ENCODE data around the gene CDT1. TPM values are rescaled to one million over a fixed set of nuclear protein-coding genes. Genes with fewer than 3 reads are reported as not detected.

CDT1 gene
- total and polyA plus RNA-seq, 10 of the 15 experiments (the other 5 are each of a cell fraction or from before 2014, with no cell fraction given), result 0.50 to 87.6 (median 8.8) TPM

DNA sequence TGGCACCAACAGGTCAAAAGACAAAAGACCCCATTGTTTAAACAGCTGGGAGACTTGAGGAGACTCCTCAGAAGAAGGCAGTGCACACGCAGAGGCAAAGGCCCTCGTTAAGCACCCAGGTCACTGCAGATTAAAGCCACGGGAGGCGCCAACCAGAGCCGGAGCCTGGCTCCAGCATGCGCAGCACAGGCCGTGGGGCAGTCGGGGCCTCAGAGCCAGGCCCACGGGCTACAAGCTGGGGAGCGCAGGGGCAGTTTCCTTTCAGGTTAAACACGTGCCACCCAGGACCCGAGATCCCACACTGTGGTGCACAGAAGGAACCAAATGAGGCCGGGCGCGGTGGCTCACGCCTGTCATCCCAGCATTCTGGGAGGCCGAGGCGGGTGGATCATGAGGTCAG lies 27.8 kb upstream of the CDT1 start:
- in situ Hi-C loops (cut with MboI) (no loop called here), intact Hi-C loops (cut with micrococcal nuclease; ENCODE audit: unreplicated experiment) (no loop called here)
- H3K36me3 ChIP-seq (ENCODE audit: control insufficient read depth in 2 of 2, insufficient read depth in 2 of 2, low read length in 1 of 2), result peaks cover 0 to 6% of the 10 kb centered on the region in 2 experiments; a peak in 2 of 4 replicates
- H4K20me1 ChIP-seq (ENCODE audit: control insufficient read depth, insufficient read depth), result no peaks in the 10 kb centered on the region
- H3K9ac ChIP-seq (ENCODE audit: control insufficient read depth, insufficient read depth, low read length), result no peak overlapping the region
- peaks cover 61% of the 10 kb centered on the region for H3K79me2 ChIP-seq (ENCODE audit: control insufficient read depth, insufficient read depth, low read length)
- no peak overlapping the region for H3K4me2 ChIP-seq (ENCODE audit: control insufficient read depth, insufficient read depth)
- no peak for ATAC-seq
- H3K9me3 ChIP-seq (replicated peaks; ENCODE audit: control insufficient read depth, insufficient read depth, low read length), result no peaks in the 10 kb centered on the region
- DNase-seq (ENCODE audit: low read depth, low spot score), result no peak
- RAD21 ChIA-PET (ENCODE audit: unreplicated experiment), result interaction anchor here (1.0 kb wide), 1 partner anchor 38 kb away, joined by 4 read pairs; no protein-coding TSS in a partner anchor
- peaks cover 20% of the 10 kb centered on the region for H3K4me1 ChIP-seq (ENCODE audit: control insufficient read depth, insufficient read depth, low read length)
- TF ChIP-seq MXI1 (IDR thresholded peaks at IDR 0.05; ENCODE audit: low read depth, low read length), result no peak
- TF ChIP-seq, protein P1, sequence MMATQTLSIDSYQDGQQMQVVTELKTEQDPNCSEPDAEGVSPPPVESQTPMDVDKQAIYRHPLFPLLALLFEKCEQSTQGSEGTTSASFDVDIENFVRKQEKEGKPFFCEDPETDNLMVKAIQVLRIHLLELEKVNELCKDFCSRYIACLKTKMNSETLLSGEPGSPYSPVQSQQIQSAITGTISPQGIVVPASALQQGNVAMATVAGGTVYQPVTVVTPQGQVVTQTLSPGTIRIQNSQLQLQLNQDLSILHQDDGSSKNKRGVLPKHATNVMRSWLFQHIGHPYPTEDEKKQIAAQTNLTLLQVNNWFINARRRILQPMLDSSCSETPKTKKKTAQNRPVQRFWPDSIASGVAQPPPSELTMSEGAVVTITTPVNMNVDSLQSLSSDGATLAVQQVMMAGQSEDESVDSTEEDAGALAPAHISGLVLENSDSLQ (IDR thresholded peaks at IDR 0.05), result no peak
- TF ChIP-seq, protein P2, sequence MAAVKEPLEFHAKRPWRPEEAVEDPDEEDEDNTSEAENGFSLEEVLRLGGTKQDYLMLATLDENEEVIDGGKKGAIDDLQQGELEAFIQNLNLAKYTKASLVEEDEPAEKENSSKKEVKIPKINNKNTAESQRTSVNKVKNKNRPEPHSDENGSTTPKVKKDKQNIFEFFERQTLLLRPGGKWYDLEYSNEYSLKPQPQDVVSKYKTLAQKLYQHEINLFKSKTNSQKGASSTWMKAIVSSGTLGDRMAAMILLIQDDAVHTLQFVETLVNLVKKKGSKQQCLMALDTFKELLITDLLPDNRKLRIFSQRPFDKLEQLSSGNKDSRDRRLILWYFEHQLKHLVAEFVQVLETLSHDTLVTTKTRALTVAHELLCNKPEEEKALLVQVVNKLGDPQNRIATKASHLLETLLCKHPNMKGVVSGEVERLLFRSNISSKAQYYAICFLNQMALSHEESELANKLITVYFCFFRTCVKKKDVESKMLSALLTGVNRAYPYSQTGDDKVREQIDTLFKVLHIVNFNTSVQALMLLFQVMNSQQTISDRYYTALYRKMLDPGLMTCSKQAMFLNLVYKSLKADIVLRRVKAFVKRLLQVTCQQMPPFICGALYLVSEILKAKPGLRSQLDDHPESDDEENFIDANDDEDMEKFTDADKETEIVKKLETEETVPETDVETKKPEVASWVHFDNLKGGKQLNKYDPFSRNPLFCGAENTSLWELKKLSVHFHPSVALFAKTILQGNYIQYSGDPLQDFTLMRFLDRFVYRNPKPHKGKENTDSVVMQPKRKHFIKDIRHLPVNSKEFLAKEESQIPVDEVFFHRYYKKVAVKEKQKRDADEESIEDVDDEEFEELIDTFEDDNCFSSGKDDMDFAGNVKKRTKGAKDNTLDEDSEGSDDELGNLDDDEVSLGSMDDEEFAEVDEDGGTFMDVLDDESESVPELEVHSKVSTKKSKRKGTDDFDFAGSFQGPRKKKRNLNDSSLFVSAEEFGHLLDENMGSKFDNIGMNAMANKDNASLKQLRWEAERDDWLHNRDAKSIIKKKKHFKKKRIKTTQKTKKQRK (IDR thresholded peaks at IDR 0.05; ENCODE audit: low read depth, low read length), result no peak
- no peak for TF ChIP-seq SUZ12 (IDR thresholded peaks at IDR 0.05; ENCODE audit: unreplicated experiment)
- POLR2A ChIA-PET, result no interaction called here
- FAIRE-seq, result no peak
- H3K4me3 ChIP-seq, result no peak overlapping the region
- BruUV-seq (replicated peaks), result no TSS peak
- no peak overlapping the region for H2AFZ ChIP-seq (ENCODE audit: control insufficient read depth, low read depth, low read length)
- SMC1A ChIA-PET (ENCODE audit: uncharacterized antibody, unreplicated experiment), result no interaction called here
- WGBS (ENCODE audit: insufficient coverage, insufficient replicate concordance, low lambda C conversion rate, missing lambda C conversion rate), result 92% methylated on average over 18 of the region's 18 CpGs
- H3K27me3 ChIP-seq (replicated peaks in 1 of 2; ENCODE audit: control insufficient read depth in 2 of 2, insufficient read depth in 2 of 2, low read length in 1 of 2), result no peaks in the 10 kb centered on the region
- H3K27ac ChIP-seq (ENCODE audit: control insufficient read depth, insufficient read depth), result no peak overlapping the region
- CTCF ChIA-PET, result interaction anchor here (0.7 kb wide), 1 partner anchor 1223 kb away, joined by 3 read pairs; no protein-coding TSS in a partner anchor
